COLO668 (cell line): ENCODE results near the gene C11orf68.

Experiments
- DNase-seq: peaks from one replicate; lab custom pipeline; 2025; ENCODE audit not compliant: unreplicated experiment; lab: John Stamatoyannopoulos, UW

C11orf68 gene

GRCh38 chr11:65944767-65945166, 25.9 kb upstream of the C11orf68 start:
- DNase-seq, result no peak

- no peak for DNase-seq
These were observed 25.3 kb upstream of the C11orf68 start for GRCh38 chr11:65944191-65944590.

GRCh38 chr11:65942531-65942930, 23.7 kb upstream of the C11orf68 start:
- no peak for DNase-seq

GRCh38 chr11:65941720-65942310, 23.0 kb upstream of the C11orf68 start:
- no peak for DNase-seq

GRCh38 chr11:65937766-65938165, 18.9 kb upstream of the C11orf68 start:
- DNase-seq, result no peak

- no peak for DNase-seq
These were observed 15.2 kb upstream of the C11orf68 start for GRCh38 chr11:65934014-65934413.

DNA sequence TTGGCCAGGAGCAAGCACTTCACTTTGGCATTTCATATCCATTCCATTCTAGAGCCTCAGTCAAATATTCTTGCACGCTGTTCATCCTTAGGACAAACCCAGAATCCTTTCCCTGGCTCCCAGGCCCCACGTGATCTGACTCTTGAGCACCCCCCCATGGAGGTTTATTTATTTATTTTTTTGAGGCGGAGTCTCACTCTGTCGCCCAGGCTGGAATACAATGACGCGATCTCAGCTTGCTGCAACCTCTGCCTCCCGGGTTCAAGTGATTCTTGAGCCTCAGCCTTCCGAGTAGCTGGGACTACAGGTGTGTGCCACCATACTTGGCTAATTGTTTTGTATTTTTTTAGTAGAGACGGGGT, 13.7 kb upstream of the C11orf68 start:
- DNase-seq, result no peak

GRCh38 chr11:65931773-65932557, 13.1 kb upstream of the C11orf68 start:
- DNase-seq, result no peak

GRCh38 chr11:65928667-65929066, 9.8 kb upstream of the C11orf68 start:
- no peak for DNase-seq

DNA sequence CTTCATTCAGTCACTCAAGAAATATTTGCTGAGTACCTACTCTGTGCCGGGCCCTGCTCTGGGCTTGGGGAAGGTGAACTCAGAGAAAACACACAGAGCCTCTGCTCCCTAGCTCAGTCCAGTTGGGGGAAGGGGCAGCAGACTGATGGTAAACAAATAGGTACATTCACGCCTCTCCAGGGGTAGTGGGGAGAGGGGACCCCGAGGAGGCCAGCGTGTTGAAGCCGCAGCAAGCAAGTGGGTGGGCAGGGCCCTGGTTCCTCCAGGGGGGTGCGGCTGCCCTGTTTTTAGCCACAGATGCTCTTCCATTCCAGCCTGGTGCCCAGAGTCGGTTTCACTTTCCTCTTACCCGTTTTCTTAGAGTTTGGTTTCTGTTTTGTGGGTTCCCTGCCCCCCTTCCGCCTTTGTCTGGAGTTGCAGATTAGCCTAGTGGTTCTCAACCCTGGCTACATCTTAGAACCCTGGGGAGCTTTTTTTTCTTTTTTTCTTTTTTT, 9.1 kb upstream of the C11orf68 start:
- DNase-seq, result no peak

- DNase-seq, result no peak
These were observed 6.5 kb upstream of the C11orf68 start for GRCh38 chr11:65925397-65925796.

- DNase-seq, result no peak
These were observed 3.7 kb upstream of the C11orf68 start for GRCh38 chr11:65922565-65922964.

DNA sequence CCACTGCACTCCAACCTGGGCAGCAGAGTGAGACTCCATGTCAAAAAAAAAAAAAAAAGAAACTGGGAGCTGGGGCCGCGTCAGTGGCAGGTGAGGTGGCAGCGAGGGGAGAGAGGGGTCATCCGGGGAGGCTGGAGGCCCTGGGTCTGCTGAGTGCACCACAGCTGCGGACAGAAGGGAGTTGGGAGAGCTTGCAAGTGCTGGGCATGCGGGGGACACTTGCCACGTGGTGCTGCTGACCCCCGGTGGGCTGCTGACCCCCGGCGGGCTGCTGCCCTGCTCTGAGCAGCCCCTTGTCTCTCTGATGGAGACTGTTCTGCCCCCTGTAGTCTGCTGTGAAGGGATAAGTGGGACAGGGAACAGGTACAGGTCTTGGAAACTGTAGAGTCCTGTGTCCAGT, 3.0 kb upstream of the C11orf68 start:
- no peak for DNase-seq

GRCh38 chr11:65921033-65921555, 2.2 kb upstream of the C11orf68 start:
- DNase-seq, result no peak

GRCh38 chr11:65920372-65920802, 1.5 kb upstream of the C11orf68 start:
- DNase-seq, result no peak

DNA sequence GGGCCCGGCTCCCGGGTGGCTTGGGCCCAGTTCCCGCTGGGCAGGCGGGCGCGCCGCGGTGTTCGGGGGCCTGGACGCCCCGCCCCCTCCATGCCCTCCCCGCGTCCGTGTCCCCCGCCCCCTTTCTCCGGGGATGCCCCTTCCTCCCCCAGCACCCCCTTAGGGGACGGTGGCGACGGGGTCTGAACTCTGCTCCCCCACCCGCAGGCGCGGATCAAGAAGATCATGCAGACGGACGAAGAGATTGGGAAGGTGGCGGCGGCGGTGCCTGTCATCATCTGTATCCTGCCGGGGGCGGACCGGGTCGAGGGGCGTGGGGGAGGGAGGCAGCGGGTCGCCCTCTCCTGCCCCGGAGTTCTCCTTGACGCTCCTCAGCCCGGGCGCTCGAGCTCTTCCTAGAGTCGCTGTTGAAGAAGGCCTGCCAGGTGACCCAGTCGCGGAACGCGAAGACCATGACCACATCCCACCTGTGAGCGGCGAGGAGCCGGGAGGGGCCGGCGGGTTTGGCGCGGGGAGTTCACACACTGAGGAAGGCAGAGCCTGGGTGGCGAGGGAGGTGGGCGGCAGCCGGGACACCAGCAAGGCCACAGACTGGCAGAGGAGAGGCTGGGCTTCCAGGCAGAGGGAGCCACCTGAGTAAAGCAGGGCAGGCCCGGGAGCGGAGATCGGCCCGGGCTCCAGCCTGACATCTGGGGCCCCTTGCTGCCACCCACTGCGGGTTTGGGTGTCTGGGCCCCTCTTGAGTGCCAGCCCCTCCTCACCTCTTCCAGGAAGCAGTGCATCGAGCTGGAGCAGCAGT, 910 bp upstream of the C11orf68 start:
- DNase-seq, result peak; percentile 49

- peak; percentile 99 for DNase-seq
These were observed 295 bp upstream of the C11orf68 start, which contains the start of gene DRAP1 for GRCh38 chr11:65919141-65919572. DRAP1 (plus strand) TSS chr11:65919426; CDS start chr11:65919502, 76 bp downstream.

DNA sequence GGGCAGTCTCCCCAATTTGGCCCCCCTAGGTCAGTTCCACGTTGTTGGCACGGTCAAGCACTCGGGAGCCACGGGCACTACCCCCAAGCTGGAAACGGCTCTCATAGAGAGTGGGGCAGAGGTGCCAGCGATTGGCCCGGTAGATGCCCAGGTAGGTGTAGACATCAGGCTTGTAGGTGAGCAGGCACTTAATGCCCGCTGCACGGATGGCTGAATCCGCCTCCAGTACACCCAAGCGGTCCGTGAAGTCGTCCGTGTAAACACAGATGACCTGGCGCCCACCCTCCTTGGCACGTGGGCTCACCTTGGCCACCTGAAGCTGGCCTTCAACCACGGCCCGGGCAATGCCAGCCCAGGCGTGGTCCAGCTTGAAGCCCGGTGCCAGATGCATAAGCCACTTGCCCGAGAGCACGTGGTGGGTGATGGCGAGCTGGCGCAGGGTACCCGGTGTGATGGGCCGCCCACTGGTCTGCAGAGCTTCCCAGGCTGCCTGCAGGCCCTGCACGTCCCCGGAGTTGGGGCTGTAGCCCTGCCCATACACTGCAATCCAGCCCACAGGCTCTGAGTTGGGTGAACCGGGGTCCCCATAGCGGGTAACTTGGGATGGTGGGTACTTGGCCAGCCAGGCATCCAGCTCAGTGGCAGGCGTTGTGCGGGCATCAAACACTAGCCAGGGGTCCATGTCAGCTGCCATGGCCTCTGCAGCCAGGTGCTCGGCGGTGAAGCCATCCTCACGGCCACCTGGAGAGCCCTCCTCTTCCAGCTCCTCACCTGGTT, 1.2 kb downstream of the C11orf68 start:
- no peak for DNase-seq

GRCh38 chr11:65917077-65917433, 1.8 kb downstream of the C11orf68 start:
- no peak for DNase-seq

DNA sequence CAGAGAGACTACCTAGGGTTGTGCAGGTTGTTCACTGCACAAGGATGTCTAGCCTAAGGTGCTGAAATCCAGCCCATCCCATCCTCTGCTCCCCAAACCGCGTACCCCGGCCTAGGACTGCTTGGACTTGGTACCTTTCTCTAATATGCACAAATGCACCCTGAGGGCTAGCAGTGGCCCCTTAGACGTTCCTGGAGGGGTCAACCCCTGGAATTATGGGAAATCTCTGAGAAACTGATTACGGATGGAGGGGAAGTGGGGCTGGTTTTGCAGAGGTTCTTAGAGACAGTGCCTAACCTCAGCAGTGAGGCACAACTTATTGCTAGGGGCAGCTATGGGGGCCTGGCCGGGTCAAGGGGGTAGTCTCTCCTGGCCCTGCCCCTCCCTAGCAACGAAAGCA, 2.5 kb downstream of the C11orf68 start:
- no peak for DNase-seq

DNA sequence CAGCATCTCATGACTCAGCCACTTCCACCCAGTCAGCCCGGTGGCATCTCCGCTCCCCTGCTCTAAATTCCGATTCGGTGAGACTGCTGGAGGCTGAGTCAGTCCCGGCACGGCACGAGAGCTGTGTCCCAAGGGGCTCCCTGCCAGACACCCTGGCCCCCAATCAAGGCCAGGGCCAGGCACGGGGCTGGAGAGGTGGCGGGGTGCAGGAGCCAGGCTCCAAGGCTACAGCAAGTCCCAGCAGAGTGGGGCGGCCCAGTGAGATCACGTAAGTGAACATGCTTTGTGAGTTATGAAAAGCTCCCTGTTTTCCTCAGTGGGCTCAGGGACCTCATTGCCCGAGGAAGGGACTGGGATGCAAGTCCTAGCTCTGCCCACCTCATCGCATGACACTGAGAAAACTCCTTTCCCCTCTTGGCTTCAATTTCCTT, 3.0 kb downstream of the C11orf68 start:
- DNase-seq, result no peak
